AG04449 (cell line): ENCODE results near the gene TMED10.

Experiments used
- CTCF ChIA-PET: fragments of 350-600 bp; formaldehyde crosslinking; extraction: SDS; loops from one replicate; lab custom pipeline; 2021; ENCODE audit warnings: antibody characterized with exemption; lab: Yijun Ruan, JAX
- POLR2A ChIA-PET: fragments of 400-600, 350-600 bp; formaldehyde crosslinking; extraction: SDS; loops from one replicate; lab custom pipeline; 2020; ENCODE audit warnings: antibody characterized with exemption, inconsistent platforms; lab: Yijun Ruan, JAX
- DNase-seq: peaks from one replicate; pipeline ENCODE4 v3.0.0-alpha.2; 2010; ENCODE audit warnings: low read depth, low spot score
- H3K4me3 ChIP-seq: 2 replicates; pipeline ENCODE4 v1.5.1; 2011; ENCODE audit warnings: low read depth, mild to moderate bottlenecking, control low read depth, low read length
- TF ChIP-seq, protein P1 (sequence below): IDR thresholded peaks from one replicate; pipeline ENCODE4 v1.5.1; 2011; ENCODE audit warnings: mild to moderate bottlenecking, moderate library complexity, low read length, control low read depth, inconsistent platforms; ENCODE audit not compliant: insufficient read depth; ENCODE audit errors: missing control alignments

Gene TMED10

DNA sequence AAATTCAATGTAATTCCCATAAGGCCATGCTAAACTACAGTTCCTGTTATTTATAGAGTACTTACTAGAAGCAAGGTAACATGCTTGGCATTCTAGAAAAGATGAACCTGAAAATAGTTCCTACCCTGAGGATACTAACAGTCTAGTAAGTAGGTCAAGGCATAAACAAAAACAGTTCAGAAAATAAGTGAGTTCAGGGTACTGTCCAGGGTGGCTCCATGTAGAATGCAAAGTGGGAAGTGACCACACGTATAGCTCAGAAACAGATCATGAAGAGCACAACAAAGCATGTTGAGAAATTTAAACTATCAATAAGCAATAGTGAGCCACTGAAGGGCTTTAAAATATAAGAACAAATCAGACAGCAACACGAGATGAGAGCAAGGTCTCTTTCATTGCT lies 2.3 kb downstream of the TMED10 start:
- ChIA-PET POLR2A (no interaction called here), CTCF (interaction anchor here (1.4 kb wide), 1 partner anchor 122 kb away, joined by 3 read pairs; no protein-coding TSS in a partner anchor)
- H3K4me3 ChIP-seq: no peak overlapping the region
- TF ChIP-seq, protein P1, sequence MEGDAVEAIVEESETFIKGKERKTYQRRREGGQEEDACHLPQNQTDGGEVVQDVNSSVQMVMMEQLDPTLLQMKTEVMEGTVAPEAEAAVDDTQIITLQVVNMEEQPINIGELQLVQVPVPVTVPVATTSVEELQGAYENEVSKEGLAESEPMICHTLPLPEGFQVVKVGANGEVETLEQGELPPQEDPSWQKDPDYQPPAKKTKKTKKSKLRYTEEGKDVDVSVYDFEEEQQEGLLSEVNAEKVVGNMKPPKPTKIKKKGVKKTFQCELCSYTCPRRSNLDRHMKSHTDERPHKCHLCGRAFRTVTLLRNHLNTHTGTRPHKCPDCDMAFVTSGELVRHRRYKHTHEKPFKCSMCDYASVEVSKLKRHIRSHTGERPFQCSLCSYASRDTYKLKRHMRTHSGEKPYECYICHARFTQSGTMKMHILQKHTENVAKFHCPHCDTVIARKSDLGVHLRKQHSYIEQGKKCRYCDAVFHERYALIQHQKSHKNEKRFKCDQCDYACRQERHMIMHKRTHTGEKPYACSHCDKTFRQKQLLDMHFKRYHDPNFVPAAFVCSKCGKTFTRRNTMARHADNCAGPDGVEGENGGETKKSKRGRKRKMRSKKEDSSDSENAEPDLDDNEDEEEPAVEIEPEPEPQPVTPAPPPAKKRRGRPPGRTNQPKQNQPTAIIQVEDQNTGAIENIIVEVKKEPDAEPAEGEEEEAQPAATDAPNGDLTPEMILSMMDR: no peak
- no peak for DNase-seq

DNA sequence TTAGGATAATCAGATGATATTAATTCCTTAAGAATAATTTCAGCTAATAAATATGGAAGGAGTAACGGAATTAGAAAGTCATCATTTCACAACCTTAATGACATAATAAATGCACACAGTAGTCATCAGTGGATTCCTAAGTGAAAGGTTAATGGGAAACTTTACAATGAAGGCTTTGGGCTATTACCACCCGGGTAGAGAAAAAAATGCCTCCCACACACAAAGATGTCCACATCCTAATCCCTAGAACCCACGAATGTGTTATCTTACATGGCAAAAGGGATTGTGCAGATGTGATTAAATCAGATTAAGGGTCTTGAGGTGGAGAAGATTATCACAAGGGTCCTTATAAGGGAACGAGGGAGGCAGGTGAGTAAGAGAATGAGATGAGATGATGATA lies 5.6 kb downstream of the TMED10 start:
- no peak for DNase-seq
- POLR2A ChIA-PET: no interaction called here
- CTCF ChIA-PET: interaction anchor here (1.2 kb wide), 2 partner anchors 28 to 138 kb away, joined by 3 to 4 read pairs; no protein-coding TSS in a partner anchor
- TF ChIP-seq, protein P1: no peak
- H3K4me3 ChIP-seq: no peak overlapping the region

DNA sequence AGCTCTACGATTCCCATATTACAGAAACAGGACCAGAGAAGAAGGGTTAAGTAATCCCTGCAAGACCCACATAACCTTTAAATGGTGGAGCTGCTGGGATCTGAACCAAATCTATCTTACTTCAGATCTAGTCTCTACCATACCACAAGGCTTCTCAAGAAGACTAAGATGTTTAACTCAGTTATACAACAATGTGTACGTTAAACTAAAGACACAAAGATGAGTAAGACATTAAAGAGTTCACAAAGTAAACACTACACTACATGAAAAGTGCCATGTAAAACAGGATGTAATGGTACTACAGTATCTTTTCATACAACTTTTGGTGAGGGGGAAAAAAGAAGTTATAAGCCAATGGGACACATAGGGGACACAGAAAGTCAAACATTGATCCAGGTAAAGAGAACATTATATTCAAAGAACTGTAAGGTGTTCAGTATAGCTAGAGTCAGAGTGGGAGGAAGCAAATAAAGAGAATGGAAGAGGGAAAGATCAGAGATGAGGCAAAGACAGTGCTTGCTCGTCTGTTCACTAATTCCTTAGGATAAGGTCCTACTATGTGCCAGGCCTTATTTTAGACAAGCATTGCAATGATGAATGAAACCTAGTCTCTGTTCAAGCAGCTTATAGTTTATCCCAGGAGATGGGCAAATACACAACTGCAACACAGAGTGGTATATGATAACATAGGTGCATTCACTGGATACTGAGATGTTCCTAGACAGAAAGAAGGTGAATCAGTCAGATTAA lies 7.7 kb downstream of the TMED10 start:
- TF ChIP-seq, protein P1: no peak
- CTCF ChIA-PET: interaction anchor here (1.2 to 1.5 kb wide), 3 partner anchors 31 to 37 kb away, joined by 3 to 6 read pairs (median 3); no protein-coding TSS in a partner anchor
- DNase-seq: no peak
- H3K4me3 ChIP-seq: no peak overlapping the region
- POLR2A ChIA-PET: no interaction called here

DNA sequence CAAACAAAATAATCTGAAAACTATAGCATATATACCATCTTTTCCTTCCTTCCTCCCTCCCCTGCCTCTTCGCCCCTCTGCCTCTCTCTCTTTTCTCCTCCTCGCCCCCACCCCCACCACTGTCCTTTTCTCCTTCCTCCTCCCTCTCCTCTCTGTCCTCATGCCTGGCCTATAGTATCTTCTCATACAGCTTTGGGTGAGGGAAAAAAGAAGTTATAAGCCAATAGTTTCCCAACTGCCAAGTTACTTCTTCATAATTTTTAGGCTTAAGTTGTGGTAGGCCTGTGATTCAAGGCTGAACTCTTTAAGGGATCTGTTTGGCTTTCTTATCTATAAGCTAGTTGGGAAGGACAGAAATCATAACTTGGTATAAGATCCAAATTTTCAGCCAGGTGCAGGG lies 9.1 kb downstream of the TMED10 start:
- TF ChIP-seq, protein P1: no peak
- CTCF ChIA-PET: interaction anchor here (0.9 to 1.5 kb wide), 3 partner anchors 17 to 128 kb away, joined by 3 to 5 read pairs (median 3); no protein-coding TSS in a partner anchor
- no peak for DNase-seq
- POLR2A ChIA-PET: no interaction called here
- H3K4me3 ChIP-seq: no peak overlapping the region

DNA sequence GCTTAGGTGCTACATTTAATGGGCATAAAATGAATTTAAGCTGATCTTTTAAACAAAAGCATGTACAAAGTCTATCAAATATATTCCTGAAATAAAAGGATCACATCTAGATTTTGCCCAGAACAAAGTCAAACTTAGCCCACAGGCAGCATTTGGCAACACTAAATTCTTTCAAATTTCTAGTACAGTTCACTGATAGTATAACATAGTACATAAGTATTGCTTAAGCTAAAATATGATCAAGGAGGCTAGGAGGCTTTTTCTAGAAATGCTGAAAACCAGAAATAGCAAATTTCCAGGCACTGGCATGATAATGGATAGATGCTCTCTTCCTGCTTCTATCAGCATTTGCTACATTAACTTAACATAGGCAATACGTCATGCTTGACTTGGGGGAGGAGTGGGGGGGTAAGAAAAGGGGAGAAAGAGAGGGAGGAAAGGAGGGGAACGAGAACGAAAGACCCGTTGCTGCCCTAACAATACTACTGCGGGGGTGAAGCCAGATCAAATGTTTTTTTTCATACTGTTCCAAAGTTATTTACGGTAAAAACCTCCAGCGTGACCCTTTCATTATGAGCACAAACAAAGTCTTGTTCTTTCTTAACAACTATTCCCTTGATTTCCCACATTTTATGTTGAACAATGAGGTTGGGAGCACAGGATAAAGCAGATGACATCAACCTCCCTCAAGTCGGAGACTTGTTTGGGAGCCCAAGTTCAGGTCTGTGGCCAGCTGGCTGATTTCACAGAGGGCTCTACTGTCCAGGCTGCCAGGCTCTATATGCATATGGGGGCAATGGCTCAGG lies 10.6 kb downstream of the TMED10 start:
- H3K4me3 ChIP-seq: no peak overlapping the region
- CTCF ChIA-PET: interaction anchor here (0.8 to 1.3 kb wide), 2 partner anchors 37 to 132 kb away, joined by 3 to 5 read pairs; no protein-coding TSS in a partner anchor
- POLR2A ChIA-PET: no interaction called here
- DNase-seq: no peak
- TF ChIP-seq, protein P1: no peak

DNA sequence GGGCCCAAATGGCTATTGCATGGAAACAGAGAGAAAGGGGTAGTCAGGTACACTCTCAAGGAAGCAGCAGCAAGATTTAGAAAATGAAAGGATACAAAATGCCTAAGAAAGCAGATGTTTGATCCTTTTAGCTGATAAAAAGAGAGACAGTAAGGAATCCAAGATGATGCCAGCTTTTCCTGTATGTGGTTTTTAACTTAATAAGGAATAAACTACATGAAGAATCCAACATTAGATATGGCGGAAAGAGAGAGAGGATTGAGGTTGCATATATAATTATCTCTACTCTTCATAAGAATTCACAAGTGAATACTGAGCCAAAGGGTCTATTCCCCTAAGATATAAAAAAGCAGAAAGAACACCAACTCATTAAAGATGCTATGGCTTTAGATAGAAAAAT lies 11.6 kb downstream of the TMED10 start:
- ChIA-PET CTCF (interaction anchor here (1.0 to 1.3 kb wide), 2 partner anchors 126 to 133 kb away, joined by 3 to 5 read pairs; no protein-coding TSS in a partner anchor), POLR2A (no interaction called here)
- TF ChIP-seq, protein P1: no peak
- no peak overlapping the region for H3K4me3 ChIP-seq
- DNase-seq: no peak
